CD4-positive, alpha-beta T cell (primary cell): ENCODE data around the gene KCNJ15. TPM values are rescaled to one million over a fixed set of nuclear protein-coding genes. Genes with fewer than 3 reads are reported as not detected.
A peak's percentile ranks its signal among the peaks of the same experiment; 100 is the strongest.

Experiments
- ATAC-seq: fragments of 200-7000 bp; cut with Tn5 transposase; one replicate; pipeline ENCODE4 v1.10.0; 2022; ENCODE audit warnings: mild to moderate bottlenecking; ENCODE audit not compliant: poor library complexity
- CTCF ChIA-PET: fragments of 350-600 bp; sonication (Branson Sonifier 250); formaldehyde crosslinking; loops from one replicate; lab custom pipeline; 2021; ENCODE audit warnings: antibody characterized with exemption, inconsistent platforms; lab: Charles Lee
- POLR2A ChIA-PET: fragments of 350-600 bp; sonication (Branson Sonifier 250); formaldehyde crosslinking; loops from one replicate; lab custom pipeline; 2021; ENCODE audit warnings: antibody characterized with exemption, inconsistent platforms; lab: Charles Lee
- DNase-seq, 14 experiments: peaks; one replicate each; pipeline ENCODE4 v3.0.0-alpha.2; 2013 to 2020; ENCODE audit warnings: mixed read lengths in 2 of 14
- H3K27ac ChIP-seq, 2 donors: one replicate each; pipeline versions ENCODE4 v1.5.1 to v1.7.0; 2013; ENCODE audit warnings: low read length in 2 of 2, low read depth in 1 of 2, mild to moderate bottlenecking in 1 of 2
- H3K27me3 ChIP-seq, 2 experiments: 1 replicate in 1 of 2; 2 replicates in 1 of 2; pipeline versions ENCODE4 v1.6.1 to v1.7.0; 2013; ENCODE audit warnings: low read length in 2 of 2, control low read depth in 1 of 2, mild to moderate bottlenecking in 1 of 2, moderate library complexity in 1 of 2; ENCODE audit not compliant: insufficient read depth in 2 of 2, control insufficient read depth in 1 of 2
- H3K36me3 ChIP-seq: one replicate; pipeline ENCODE4 v1.6.1; 2013; ENCODE audit warnings: low read length, control low read depth; ENCODE audit not compliant: insufficient read depth
- H3K4me1 ChIP-seq: one replicate; pipeline ENCODE4 v1.6.1; 2013; ENCODE audit warnings: low read length, control low read depth; ENCODE audit not compliant: insufficient read depth
- H3K4me3 ChIP-seq: one replicate; pipeline ENCODE4 v1.5.1; 2013; ENCODE audit warnings: mild to moderate bottlenecking, low read length, moderate library complexity
- H3K9me3 ChIP-seq, 2 experiments: 1 replicate in 1 of 2; 2 replicates in 1 of 2; pipeline versions ENCODE4 v1.6.1 to v1.7.0; 2013; ENCODE audit warnings: low read length in 2 of 2, mild to moderate bottlenecking in 2 of 2, control low read depth in 1 of 2, moderate library complexity in 1 of 2; ENCODE audit not compliant: control insufficient read depth in 1 of 2, insufficient read depth in 1 of 2
- H3K27ac Mint-ChIP-seq: one replicate; pipeline ENCODE4 v1.8.0; 2020; ENCODE audit warnings: mixed read lengths
- H3K27me3 Mint-ChIP-seq: one replicate; pipeline ENCODE4 v1.8.0; 2021; ENCODE audit warnings: mixed read lengths
- H3K36me3 Mint-ChIP-seq: one replicate; pipeline ENCODE4 v1.8.0; 2021; ENCODE audit warnings: low read depth, mixed read lengths
- H3K4me1 Mint-ChIP-seq: one replicate; pipeline ENCODE4 v1.8.0; 2021; ENCODE audit warnings: low read depth, mixed read lengths
- H3K4me3 Mint-ChIP-seq: one replicate; pipeline ENCODE4 v1.8.0; 2020; ENCODE audit warnings: mild to moderate bottlenecking, mixed read lengths
- H3K9me3 Mint-ChIP-seq: one replicate; pipeline ENCODE4 v1.8.0; 2020; ENCODE audit warnings: mixed read lengths
- intact Hi-C, 2 experiments: fragments of 100-400 bp; cut with DNase I in 1 of 2; cut with micrococcal nuclease in 1 of 2; formaldehyde crosslinking; loops; one replicate each; pipeline versions ENCODE4 v1.15.1 to v1.9.0; 2023 to 2025; cut with DNase I, micrococcal nuclease
- polyA plus RNA-seq, 2 donors: library from polyadenylated mRNA; unstranded; fragments of 120-200 nt; gene quantifications; one replicate each; pipeline ENCODE4 v1.2.1, GENCODE V29; 2013
- total RNA-seq, 174 experiments: library from RNA in 2 of 174; stranded (reverse) in 2 of 174; gene quantifications; one replicate each; pipeline ENCODE4 v1.2.3 and lab custom pipeline; 2021 to 2026
- TF ChIP-seq, protein P1 (sequence below): fragments of 200-600 bp; IDR thresholded peaks from one replicate; pipeline ENCODE4 v1.8.0; 2022; ENCODE audit warnings: antibody characterized with exemption, mild to moderate bottlenecking

The KCNJ15 gene
- total RNA-seq (under 1 TPM in 1 of 2 experiments, not detected in 1; 0.19 TPM), total RNA-seq (lab: John Stamatoyannopoulos, UW) (0.04 to 4.4 (median 1.1) reads per million in 172 experiments)
- polyA plus RNA-seq (2013, experiment 1 of 2) = 0.57 TPM
- 0.49 TPM for polyA plus RNA-seq (2013, experiment 2 of 2)

GRCh38 chr21:38256599-38257302, at the start of gene KCNJ15:
TSS of gene KCNJ15 (plus strand) at chr21:38256991. CDS start at chr21:38299262, 42,271 bp downstream.
- no peak for DNase-seq
- no peaks in the 10 kb centered on the region for H3K4me1 ChIP-seq
- TF ChIP-seq, protein P1, sequence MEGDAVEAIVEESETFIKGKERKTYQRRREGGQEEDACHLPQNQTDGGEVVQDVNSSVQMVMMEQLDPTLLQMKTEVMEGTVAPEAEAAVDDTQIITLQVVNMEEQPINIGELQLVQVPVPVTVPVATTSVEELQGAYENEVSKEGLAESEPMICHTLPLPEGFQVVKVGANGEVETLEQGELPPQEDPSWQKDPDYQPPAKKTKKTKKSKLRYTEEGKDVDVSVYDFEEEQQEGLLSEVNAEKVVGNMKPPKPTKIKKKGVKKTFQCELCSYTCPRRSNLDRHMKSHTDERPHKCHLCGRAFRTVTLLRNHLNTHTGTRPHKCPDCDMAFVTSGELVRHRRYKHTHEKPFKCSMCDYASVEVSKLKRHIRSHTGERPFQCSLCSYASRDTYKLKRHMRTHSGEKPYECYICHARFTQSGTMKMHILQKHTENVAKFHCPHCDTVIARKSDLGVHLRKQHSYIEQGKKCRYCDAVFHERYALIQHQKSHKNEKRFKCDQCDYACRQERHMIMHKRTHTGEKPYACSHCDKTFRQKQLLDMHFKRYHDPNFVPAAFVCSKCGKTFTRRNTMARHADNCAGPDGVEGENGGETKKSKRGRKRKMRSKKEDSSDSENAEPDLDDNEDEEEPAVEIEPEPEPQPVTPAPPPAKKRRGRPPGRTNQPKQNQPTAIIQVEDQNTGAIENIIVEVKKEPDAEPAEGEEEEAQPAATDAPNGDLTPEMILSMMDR = no peak
- H3K36me3 ChIP-seq = no peaks in the 10 kb centered on the region
- Mint-ChIP-seq H3K27ac (no peak within 1 kb of the TSS), H3K9me3 (no peaks in the 10 kb centered on the region), H3K4me1 (no peaks in the 10 kb centered on the region), H3K36me3 (no peaks in the 10 kb centered on the region), H3K4me3 (no peak within 1 kb of the TSS), H3K27me3 (peaks cover 5% of the 10 kb centered on the region)
- no peak for ATAC-seq
- no peaks in the 10 kb centered on the region for H3K9me3 ChIP-seq
- H3K27me3 ChIP-seq = peaks cover 0 to 2% of the 10 kb centered on the region in 2 experiments
- POLR2A ChIA-PET = no interaction called here
- H3K27ac ChIP-seq = no peak within 1 kb of the TSS
- intact Hi-C loops = no loop called here
- CTCF ChIA-PET = no interaction called here
- H3K4me3 ChIP-seq = no peak within 1 kb of the TSS

DNA sequence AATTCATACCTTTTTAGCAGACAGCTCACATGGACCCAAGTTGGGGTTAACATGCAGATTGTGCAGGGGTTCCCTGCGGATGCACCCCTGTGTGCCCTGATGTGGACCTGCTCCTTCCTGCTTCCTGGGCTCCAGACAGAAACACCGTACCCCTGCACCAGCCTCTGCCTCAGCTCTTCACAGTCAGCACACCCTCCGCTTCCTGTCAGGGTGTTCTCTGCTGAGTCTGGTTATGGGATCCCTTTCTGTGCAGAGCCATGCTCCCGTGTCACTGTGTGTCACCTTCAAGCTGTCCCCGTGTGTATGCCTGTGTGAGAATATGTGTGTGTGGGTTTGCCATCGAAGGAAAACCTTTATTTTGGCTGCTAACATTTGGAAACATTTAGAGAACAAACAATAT, 48.7 kb upstream of the KCNJ15 start:
- Mint-ChIP-seq H3K4me3 (no peak overlapping the region), H3K36me3 (no peaks in the 10 kb centered on the region), H3K27ac (no peak overlapping the region), H3K9me3 (no peaks in the 10 kb centered on the region), H3K27me3 (peaks cover 34% of the 10 kb centered on the region), H3K4me1 (peaks cover 6% of the 10 kb centered on the region)
- intact Hi-C loops = no loop called here
- DNase-seq (peak in 1 of 14 experiments; percentile 23), ATAC-seq (peak; percentile 59)
- ChIA-PET POLR2A (no interaction called here), CTCF (interaction anchor here (1.5 kb wide), 1 partner anchor 51 kb away, joined by 3 read pairs; no protein-coding TSS in a partner anchor)
- TF ChIP-seq, protein P1 = no peak
- Histone ChIP-seq H3K9me3 (peaks cover 0 to 2% of the 10 kb centered on the region in 2 experiments), H3K27ac (no peak overlapping the region), H3K36me3 (no peaks in the 10 kb centered on the region), H3K4me3 (no peak overlapping the region), H3K27me3 (peaks cover 3 to 8% of the 10 kb centered on the region in 2 experiments), H3K4me1 (peaks cover 2% of the 10 kb centered on the region)

- Mint-ChIP-seq H3K27me3 (peaks cover 33% of the 10 kb centered on the region), H3K9me3 (no peaks in the 10 kb centered on the region), H3K36me3 (no peaks in the 10 kb centered on the region), H3K4me3 (no peak overlapping the region), H3K4me1 (peaks cover 6% of the 10 kb centered on the region), H3K27ac (no peak overlapping the region)
- Histone ChIP-seq H3K9me3 (no peaks in the 10 kb centered on the region), H3K4me3 (no peak overlapping the region), H3K36me3 (no peaks in the 10 kb centered on the region), H3K4me1 (peaks cover 2% of the 10 kb centered on the region), H3K27ac (no peak overlapping the region), H3K27me3 (peaks cover 3 to 7% of the 10 kb centered on the region in 2 experiments)
- intact Hi-C loops = loop anchor here in 1 of 2 experiments (5.0 kb wide), 1 partner anchor 49 kb away; no protein-coding TSS in a partner anchor
- ChIA-PET POLR2A (no interaction called here), CTCF (no interaction called here)
- ATAC-seq (no peak), DNase-seq (no peak)
- TF ChIP-seq, protein P1 = no peak
Observed at GRCh38 chr21:38211321-38211720, 45.5 kb upstream of the KCNJ15 start.
